ACHN (cell line): Measurements from ENCODE around the gene NFKB2.
A peak's percentile ranks its signal among the peaks of the same experiment; 100 is the strongest.

Experiments
- DNase-seq: peaks from one replicate; pipeline ENCODE4 v3.0.0-alpha.2; 2015
- in situ Hi-C: cut with HindIII; loops from 2 replicates; pipeline ENCODE4 v1.10.0; 2017; ENCODE audit warnings: low sequenced_read_pairs, low pct_ligation_motif_present, low pct_unique_long_range_greater_than_20kb

NFKB2 gene

GRCh38 chr10:102393411-102394078 lies 2.0 kb upstream of the NFKB2 start:
- DNase-seq: no peak
- in situ Hi-C loops: no loop called here

- DNase-seq: peak; percentile 95
- in situ Hi-C loops: no loop called here
These were observed 1.3 kb upstream of the NFKB2 start for GRCh38 chr10:102394079-102394800.

- in situ Hi-C loops: no loop called here
- peak; percentile 46 for DNase-seq
These were observed 605 bp upstream of the NFKB2 start for GRCh38 chr10:102394801-102395399.

GRCh38 chr10:102396317-102396650 lies 779 bp downstream of the NFKB2 start:
- DNase-seq: no peak
- in situ Hi-C loops: no loop called here

GRCh38 chr10:102396730-102397151 lies 1.2 kb downstream of the NFKB2 start:
- in situ Hi-C loops: no loop called here
- DNase-seq: no peak

GRCh38 chr10:102397222-102398171 lies 2.0 kb downstream of the NFKB2 start:
- in situ Hi-C loops: no loop called here
- no peak for DNase-seq

GRCh38 chr10:102398172-102399020 lies 2.9 kb downstream of the NFKB2 start:
- in situ Hi-C loops: no loop called here
- DNase-seq: no peak

- peak; percentile 88 for DNase-seq
- in situ Hi-C loops: no loop called here
These were observed 3.9 kb downstream of the NFKB2 start for GRCh38 chr10:102399217-102400021.

GRCh38 chr10:102400076-102400475 lies 4.6 kb downstream of the NFKB2 start:
- no peak for DNase-seq
- in situ Hi-C loops: no loop called here

- no peak for DNase-seq
- in situ Hi-C loops: no loop called here
These were observed 5.3 kb downstream of the NFKB2 start for GRCh38 chr10:102400598-102401341.

- in situ Hi-C loops: no loop called here
- no peak for DNase-seq
These were observed 5.8 kb downstream of the NFKB2 start for GRCh38 chr10:102401342-102401654.

- peak; percentile 86 for DNase-seq
- in situ Hi-C loops: no loop called here
These were observed 6.4 kb downstream of the NFKB2 start for GRCh38 chr10:102401735-102402511.

- DNase-seq: no peak
- in situ Hi-C loops: no loop called here
These were observed 7.0 kb downstream of the NFKB2 start for GRCh38 chr10:102402512-102402896.

- no peak for DNase-seq
- in situ Hi-C loops: no loop called here
These were observed 7.6 kb downstream of the NFKB2 start for GRCh38 chr10:102403115-102403514.

- no peak for DNase-seq
- in situ Hi-C loops: no loop called here
These were observed 9.0 kb downstream of the NFKB2 start for GRCh38 chr10:102404361-102405107.
